ENCODE data around the gene FHOD3.

DNA sequence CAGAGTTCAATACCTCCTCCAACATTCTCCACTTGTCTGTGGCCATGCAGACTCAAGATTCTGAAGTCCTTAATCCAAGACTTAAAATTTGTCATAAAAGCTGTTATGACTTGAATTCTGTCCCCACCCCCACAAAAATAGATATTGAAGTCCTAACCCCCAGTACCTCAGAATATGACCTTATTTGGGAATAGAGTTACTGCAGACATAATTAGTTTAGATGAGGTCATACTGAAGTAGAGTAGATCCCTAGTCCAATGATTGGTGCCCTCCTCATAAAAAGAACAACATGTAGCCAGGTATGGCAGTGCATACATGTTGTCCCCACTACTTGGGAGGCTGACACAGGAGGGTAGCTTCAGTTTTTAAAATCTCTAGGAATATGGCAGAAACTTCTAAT is 522.1 kb downstream of the FHOD3 start:
- TF ChIP-seq, protein P1, sequence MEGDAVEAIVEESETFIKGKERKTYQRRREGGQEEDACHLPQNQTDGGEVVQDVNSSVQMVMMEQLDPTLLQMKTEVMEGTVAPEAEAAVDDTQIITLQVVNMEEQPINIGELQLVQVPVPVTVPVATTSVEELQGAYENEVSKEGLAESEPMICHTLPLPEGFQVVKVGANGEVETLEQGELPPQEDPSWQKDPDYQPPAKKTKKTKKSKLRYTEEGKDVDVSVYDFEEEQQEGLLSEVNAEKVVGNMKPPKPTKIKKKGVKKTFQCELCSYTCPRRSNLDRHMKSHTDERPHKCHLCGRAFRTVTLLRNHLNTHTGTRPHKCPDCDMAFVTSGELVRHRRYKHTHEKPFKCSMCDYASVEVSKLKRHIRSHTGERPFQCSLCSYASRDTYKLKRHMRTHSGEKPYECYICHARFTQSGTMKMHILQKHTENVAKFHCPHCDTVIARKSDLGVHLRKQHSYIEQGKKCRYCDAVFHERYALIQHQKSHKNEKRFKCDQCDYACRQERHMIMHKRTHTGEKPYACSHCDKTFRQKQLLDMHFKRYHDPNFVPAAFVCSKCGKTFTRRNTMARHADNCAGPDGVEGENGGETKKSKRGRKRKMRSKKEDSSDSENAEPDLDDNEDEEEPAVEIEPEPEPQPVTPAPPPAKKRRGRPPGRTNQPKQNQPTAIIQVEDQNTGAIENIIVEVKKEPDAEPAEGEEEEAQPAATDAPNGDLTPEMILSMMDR (conservative IDR thresholded peaks at IDR 0.05; ENCODE audit: low read length) = no peak
- TF ChIP-seq EZH2phosphoT487 (IDR thresholded peaks at IDR 0.05; ENCODE audit: borderline replicate concordance) = no peak
